ENCODE measurements around the gene PRDM1. TPM values are rescaled to one million over a fixed set of nuclear protein-coding genes. Genes with fewer than 3 reads are reported as not detected.

The PRDM1 gene
- total RNA-seq, 1 experiment from 2014 or later = 2.6 TPM

- no peaks in the 10 kb centered on the region for H3K9me2 ChIP-seq (ENCODE audit: insufficient read depth)
- DNase-seq = no peak
- no peak overlapping the region for H3K4me2 ChIP-seq
- H3K9me3 ChIP-seq (ENCODE audit: insufficient read depth, low read depth) = no peaks in the 10 kb centered on the region
- no peaks in the 10 kb centered on the region for H4K20me1 ChIP-seq (ENCODE audit: insufficient read depth)
- H3K4me1 ChIP-seq (replicated peaks; ENCODE audit: insufficient read depth) = no peaks in the 10 kb centered on the region
- no peak overlapping the region for H2AFZ ChIP-seq
- H3K4me3 ChIP-seq = no peak overlapping the region
- no peaks in the 10 kb centered on the region for H3K27me3 ChIP-seq (ENCODE audit: insufficient read depth, low read depth)
- H3K79me2 ChIP-seq (ENCODE audit: low read depth) = no peaks in the 10 kb centered on the region
- ChIA-PET CTCF (interaction anchor here (0.6 kb wide), 1 partner anchor 946 kb away, joined by 3 read pairs; no protein-coding TSS in a partner anchor), POLR2A (ENCODE audit: unreplicated experiment) (no interaction called here)
- H3K27ac ChIP-seq = no peak overlapping the region
- intact Hi-C loops (cut with micrococcal nuclease; ENCODE audit: unreplicated experiment) = no loop called here
- no peaks in the 10 kb centered on the region for H3F3A ChIP-seq (ENCODE audit: insufficient read depth, low read depth)
- TF ChIP-seq EZH2 (IDR thresholded peaks at IDR 0.05; ENCODE audit: low read depth) = no peak
- TF ChIP-seq, protein P1, sequence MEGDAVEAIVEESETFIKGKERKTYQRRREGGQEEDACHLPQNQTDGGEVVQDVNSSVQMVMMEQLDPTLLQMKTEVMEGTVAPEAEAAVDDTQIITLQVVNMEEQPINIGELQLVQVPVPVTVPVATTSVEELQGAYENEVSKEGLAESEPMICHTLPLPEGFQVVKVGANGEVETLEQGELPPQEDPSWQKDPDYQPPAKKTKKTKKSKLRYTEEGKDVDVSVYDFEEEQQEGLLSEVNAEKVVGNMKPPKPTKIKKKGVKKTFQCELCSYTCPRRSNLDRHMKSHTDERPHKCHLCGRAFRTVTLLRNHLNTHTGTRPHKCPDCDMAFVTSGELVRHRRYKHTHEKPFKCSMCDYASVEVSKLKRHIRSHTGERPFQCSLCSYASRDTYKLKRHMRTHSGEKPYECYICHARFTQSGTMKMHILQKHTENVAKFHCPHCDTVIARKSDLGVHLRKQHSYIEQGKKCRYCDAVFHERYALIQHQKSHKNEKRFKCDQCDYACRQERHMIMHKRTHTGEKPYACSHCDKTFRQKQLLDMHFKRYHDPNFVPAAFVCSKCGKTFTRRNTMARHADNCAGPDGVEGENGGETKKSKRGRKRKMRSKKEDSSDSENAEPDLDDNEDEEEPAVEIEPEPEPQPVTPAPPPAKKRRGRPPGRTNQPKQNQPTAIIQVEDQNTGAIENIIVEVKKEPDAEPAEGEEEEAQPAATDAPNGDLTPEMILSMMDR (conservative IDR thresholded peaks at IDR 0.05) = no peak
- BruUV-seq (replicated peaks) = no TSS peak
- no peaks in the 10 kb centered on the region for H3K36me3 ChIP-seq (ENCODE audit: low read depth)
Observed at GRCh38 chr6:106051226-106051625, 34.9 kb upstream of the PRDM1 start.

DNA sequence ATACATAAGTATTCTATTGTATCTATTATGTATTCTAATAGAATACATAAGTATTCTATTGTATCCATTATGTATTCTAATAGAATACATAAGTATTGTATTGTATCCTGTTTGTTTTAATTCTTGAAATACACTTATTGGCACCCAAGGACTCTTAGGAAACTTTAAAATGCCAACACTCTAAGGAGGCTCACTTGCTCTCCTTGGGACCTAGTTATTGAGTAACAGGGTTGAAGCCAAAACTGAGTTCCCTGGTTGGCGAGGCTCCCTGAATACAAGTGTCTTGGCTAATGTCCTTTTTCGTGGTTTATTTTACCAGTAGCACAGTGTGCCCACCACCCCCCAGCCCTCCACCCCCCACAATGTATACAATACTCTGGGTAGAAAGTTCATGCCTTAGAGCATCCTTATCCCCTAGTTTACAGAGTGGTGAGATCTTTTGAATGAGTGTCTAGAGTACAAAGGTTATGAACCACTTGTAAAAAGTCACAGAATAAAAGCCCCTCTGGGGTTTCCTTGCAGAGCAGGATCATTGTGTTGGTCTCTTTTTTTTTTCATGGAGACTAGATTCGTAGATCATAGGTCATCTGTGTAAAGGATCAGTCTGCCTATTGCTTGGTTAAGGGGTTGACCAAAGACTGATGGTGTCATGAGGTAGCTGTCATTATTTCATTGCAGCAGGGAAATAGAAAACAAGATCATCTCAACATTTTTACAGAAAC is 32.5 kb upstream of the PRDM1 start:
- Histone ChIP-seq H3K4me2 (no peak overlapping the region), H3F3A (ENCODE audit: insufficient read depth, low read depth) (no peaks in the 10 kb centered on the region), H3K27ac (no peak overlapping the region), H4K20me1 (ENCODE audit: insufficient read depth) (no peaks in the 10 kb centered on the region), H3K4me1 (replicated peaks; ENCODE audit: insufficient read depth) (no peaks in the 10 kb centered on the region), H2AFZ (no peak overlapping the region), H3K36me3 (ENCODE audit: low read depth) (no peaks in the 10 kb centered on the region), H3K27me3 (ENCODE audit: insufficient read depth, low read depth) (no peaks in the 10 kb centered on the region), H3K9me2 (ENCODE audit: insufficient read depth) (no peaks in the 10 kb centered on the region), H3K79me2 (ENCODE audit: low read depth) (no peaks in the 10 kb centered on the region), H3K4me3 (no peak overlapping the region), H3K9me3 (ENCODE audit: insufficient read depth, low read depth) (no peaks in the 10 kb centered on the region)
- BruUV-seq (replicated peaks) = no TSS peak
- POLR2A ChIA-PET (ENCODE audit: unreplicated experiment) = interaction anchor here (0.6 kb wide), 1 partner anchor 535 kb away, joined by 3 read pairs; no protein-coding TSS in a partner anchor
- DNase-seq = no peak
- CTCF ChIA-PET = no interaction called here
- intact Hi-C loops (cut with micrococcal nuclease; ENCODE audit: unreplicated experiment) = no loop called here
- no peak for TF ChIP-seq EZH2 (IDR thresholded peaks at IDR 0.05; ENCODE audit: low read depth)
- TF ChIP-seq, protein P1 (conservative IDR thresholded peaks at IDR 0.05) = no peak

DNA sequence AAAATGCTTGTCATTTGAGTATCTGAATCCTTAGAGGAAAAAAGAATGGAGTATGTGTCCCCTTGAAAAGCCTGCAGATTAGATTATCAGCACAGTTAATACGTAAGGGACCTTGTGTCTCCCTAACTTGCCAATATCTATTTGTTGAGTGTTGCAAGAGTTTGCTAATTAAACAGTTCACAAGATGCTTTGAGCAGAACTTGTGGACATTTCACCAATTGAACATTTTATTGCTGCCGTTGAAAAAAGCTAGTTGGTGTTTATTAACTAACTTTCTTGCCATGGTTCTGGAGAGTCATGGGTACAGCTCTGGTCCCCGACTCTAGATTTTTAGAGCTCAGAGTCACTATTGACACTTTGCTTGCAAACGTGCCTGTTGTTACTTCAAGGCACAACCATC is 30.6 kb upstream of the PRDM1 start:
- POLR2A ChIA-PET (ENCODE audit: unreplicated experiment) = no interaction called here
- no peaks in the 10 kb centered on the region for H3K27me3 ChIP-seq (ENCODE audit: insufficient read depth, low read depth)
- H2AFZ ChIP-seq = no peak overlapping the region
- CTCF ChIA-PET = no interaction called here
- H3K27ac ChIP-seq = no peak overlapping the region
- H3K4me2 ChIP-seq = no peak overlapping the region
- no peak for TF ChIP-seq EZH2 (IDR thresholded peaks at IDR 0.05; ENCODE audit: low read depth)
- TF ChIP-seq, protein P1 (conservative IDR thresholded peaks at IDR 0.05) = no peak
- H3K9me3 ChIP-seq (ENCODE audit: insufficient read depth, low read depth) = no peaks in the 10 kb centered on the region
- DNase-seq = no peak
- no peaks in the 10 kb centered on the region for H4K20me1 ChIP-seq (ENCODE audit: insufficient read depth)
- no TSS peak for BruUV-seq (replicated peaks)
- H3K79me2 ChIP-seq (ENCODE audit: low read depth) = no peaks in the 10 kb centered on the region
- no peaks in the 10 kb centered on the region for H3K36me3 ChIP-seq (ENCODE audit: low read depth)
- H3K9me2 ChIP-seq (ENCODE audit: insufficient read depth) = no peaks in the 10 kb centered on the region
- H3F3A ChIP-seq (ENCODE audit: insufficient read depth, low read depth) = no peaks in the 10 kb centered on the region
- intact Hi-C loops (cut with micrococcal nuclease; ENCODE audit: unreplicated experiment) = no loop called here
- no peaks in the 10 kb centered on the region for H3K4me1 ChIP-seq (replicated peaks; ENCODE audit: insufficient read depth)
- no peak overlapping the region for H3K4me3 ChIP-seq
